Measurements from ENCODE around the gene NPLOC4. TPM values are rescaled to one million over a fixed set of nuclear protein-coding genes. Genes with fewer than 3 reads are reported as not detected.
A peak's percentile ranks its signal among the peaks of the same experiment; 100 is the strongest.
"Not testable (repeated sequence)": the region's sequence is repeated elsewhere in the genome, so short reads cannot be mapped to it uniquely, and the experiment has no call there.

The NPLOC4 gene
- polyA plus RNA-seq, 1 of the 3 experiments (the other 2 are of a cell fraction): 88.6 TPM

- peaks cover 20 to 73% of the 10 kb centered on the region in 2 experiments for H3K36me3 ChIP-seq (replicated peaks in 1 of 2; ENCODE audit: control insufficient read depth in 1 of 2, insufficient read depth in 2 of 2, low read length in 1 of 2)
- TF ChIP-seq ZBTB33 (IDR thresholded peaks at IDR 0.05; ENCODE audit: borderline replicate concordance, low read depth) (no peak), RFX5 (IDR thresholded peaks at IDR 0.05; ENCODE audit: low read length) (no peak), NFIC (IDR thresholded peaks at IDR 0.05; ENCODE audit: borderline replicate concordance) (no peak), EP300 (IDR thresholded peaks at IDR 0.05; ENCODE audit: borderline replicate concordance in 1 of 2, low read depth in 1 of 2, low read length in 1 of 2) (no peak), CTCF (IDR thresholded peaks at IDR 0.05) (no peak), USF1 (IDR thresholded peaks at IDR 0.05; ENCODE audit: borderline replicate concordance, low read depth) (no peak)
- CTCF ChIA-PET: interaction anchor here (3.1 kb wide), 1 partner anchor 29 kb away, joined by 11 read pairs; no protein-coding TSS in a partner anchor
- no peak overlapping the region for H3K27ac ChIP-seq (ENCODE audit: low read depth in 2 of 2, low read length in 1 of 2)
- DNase-seq: no peak
- no peaks in the 10 kb centered on the region for H3K9me3 ChIP-seq
- no peaks in the 10 kb centered on the region for H3K9me2 ChIP-seq
- H3K27me3 ChIP-seq (ENCODE audit: insufficient read depth): no peaks in the 10 kb centered on the region
- peaks cover 96% of the 10 kb centered on the region for H3K79me2 ChIP-seq (ENCODE audit: insufficient read depth)
- H2AFZ ChIP-seq (ENCODE audit: low read depth): no peak overlapping the region
- H3K4me2 ChIP-seq: no peak overlapping the region
- H4K20me1 ChIP-seq (ENCODE audit: insufficient read depth): peaks cover 59% of the 10 kb centered on the region
- H3K9ac ChIP-seq: no peak overlapping the region
- peaks cover 16% of the 10 kb centered on the region for H3F3A ChIP-seq (replicated peaks; ENCODE audit: insufficient read depth)
- POLR2A ChIA-PET: no interaction called here
- 89% methylated on average over 8 of the region's 8 CpGs for WGBS (ENCODE audit: low lambda C conversion rate)
- H3K4me3 ChIP-seq (ENCODE audit: low read depth in 2 of 2, low read length in 1 of 2): no peak overlapping the region
- peaks cover 0 to 6% of the 10 kb centered on the region in 2 experiments; a peak in 2 of 4 replicates for H3K4me1 ChIP-seq (ENCODE audit: control insufficient read depth in 1 of 2, insufficient read depth in 2 of 2, low read depth in 1 of 2, low read length in 1 of 2)
Measured at GRCh38 chr17:81630274-81630673, 6.6 kb downstream of the NPLOC4 start.

GRCh38 chr17:81621494-81622130 lies 15.3 kb downstream of the NPLOC4 start:
- H3K4me1 ChIP-seq (ENCODE audit: control insufficient read depth in 1 of 2, insufficient read depth in 2 of 2, low read depth in 1 of 2, low read length in 1 of 2): peaks cover 0 to 6% of the 10 kb centered on the region in 2 experiments; a peak in 1 of 4 replicates
- H3K9me2 ChIP-seq: no peaks in the 10 kb centered on the region
- DNase-seq: no peak
- peaks cover 50 to 76% of the 10 kb centered on the region in 2 experiments for H3K36me3 ChIP-seq (replicated peaks in 1 of 2; ENCODE audit: control insufficient read depth in 1 of 2, insufficient read depth in 2 of 2, low read length in 1 of 2)
- peaks cover 49% of the 10 kb centered on the region for H4K20me1 ChIP-seq (ENCODE audit: insufficient read depth)
- H3K4me2 ChIP-seq: no peak overlapping the region
- H3K9me3 ChIP-seq: no peaks in the 10 kb centered on the region
- H3K79me2 ChIP-seq (ENCODE audit: insufficient read depth): peaks cover 89% of the 10 kb centered on the region
- TF ChIP-seq MXI1 (IDR thresholded peaks at IDR 0.05; ENCODE audit: low read depth, low read length) (peak; percentile 65), GABPA (IDR thresholded peaks at IDR 0.05; ENCODE audit: low read depth) (no peak), REST (IDR thresholded peaks at IDR 0.05; ENCODE audit: low read depth, low read length) (no peak)
- no peaks in the 10 kb centered on the region for H3K27me3 ChIP-seq (ENCODE audit: insufficient read depth)
- POLR2A ChIA-PET: interaction anchor here (0.6 kb wide), 1 partner anchor 111 kb away, joined by 3 read pairs; no protein-coding TSS in a partner anchor
- no peak overlapping the region for H3K9ac ChIP-seq
- WGBS (ENCODE audit: low lambda C conversion rate): 88% methylated on average over 11 of the region's 11 CpGs
- H3F3A ChIP-seq (replicated peaks; ENCODE audit: insufficient read depth): peaks cover 25% of the 10 kb centered on the region
- H3K27ac ChIP-seq (ENCODE audit: low read depth in 2 of 2, low read length in 1 of 2): peak overlapping the region in 1 of 2 experiments; percentile 4; a peak in 2 of 4 replicates
- no peak overlapping the region for H2AFZ ChIP-seq (ENCODE audit: low read depth)
- CTCF ChIA-PET: interaction anchor here (1.3 to 8.9 kb wide), 3 partner anchors 13 to 21 kb away, joined by 3 to 55 read pairs (median 4); no protein-coding TSS in a partner anchor
- no peak overlapping the region for H3K4me3 ChIP-seq (ENCODE audit: low read depth in 2 of 2, low read length in 1 of 2)

GRCh38 chr17:81618307-81618706 lies 18.6 kb downstream of the NPLOC4 start:
- H3K4me1 ChIP-seq (ENCODE audit: control insufficient read depth in 1 of 2, insufficient read depth in 2 of 2, low read depth in 1 of 2, low read length in 1 of 2); H2AFZ ChIP-seq (ENCODE audit: low read depth); H3K27ac ChIP-seq (ENCODE audit: low read depth in 2 of 2, low read length in 1 of 2); H3K4me2 ChIP-seq; H3K9me2 ChIP-seq; POLR2A ChIA-PET; H3K9ac ChIP-seq; H3K27me3 ChIP-seq (ENCODE audit: insufficient read depth); DNase-seq; CTCF ChIA-PET; H3K4me3 ChIP-seq (ENCODE audit: low read depth in 2 of 2, low read length in 1 of 2); H3K9me3 ChIP-seq: not testable (repeated sequence)
- Histone ChIP-seq H3F3A (replicated peaks; ENCODE audit: insufficient read depth) (peaks cover 17% of the 10 kb centered on the region), H4K20me1 (ENCODE audit: insufficient read depth) (peaks cover 62% of the 10 kb centered on the region), H3K79me2 (ENCODE audit: insufficient read depth) (peaks cover 91% of the 10 kb centered on the region), H3K36me3 (replicated peaks in 1 of 2; ENCODE audit: control insufficient read depth in 1 of 2, insufficient read depth in 2 of 2, low read length in 1 of 2) (peaks cover 43 to 67% of the 10 kb centered on the region in 2 experiments)
- no CpG with 5 or more reads among the region's 36 CpGs for WGBS (ENCODE audit: low lambda C conversion rate)

All from SK-N-SH (cell line).